Breast epithelium (tissue), 3 donors: ENCODE measurements around the gene MAD1L1.

ENCODE experiments used
- CTCF ChIP-seq, 3 donors: fragments of 450-650 bp; IDR thresholded peaks; one replicate each; pipeline ENCODE4 v1.5.1; 2016 to 2017; ENCODE audit warnings: antibody characterized with exemption in 3 of 3, mild to moderate bottlenecking in 3 of 3, moderate library complexity in 3 of 3
- POLR2A ChIP-seq: fragments of 450-650 bp; IDR thresholded peaks from one replicate; pipeline ENCODE4 v1.6.1; 2016; ENCODE audit warnings: antibody characterized with exemption, mild to moderate bottlenecking, moderate library complexity
- POLR2AphosphoS5 ChIP-seq, 3 donors: sonication (generic); formaldehyde crosslinking; IDR thresholded peaks; one replicate each; pipeline ENCODE4 v1.6.1; 2017; ENCODE audit warnings: antibody characterized with exemption in 3 of 3

- TF ChIP-seq POLR2A (no peak), CTCF (IDR thresholded peaks at IDR 0.05) (no peak), POLR2AphosphoS5 (IDR thresholded peaks at IDR 0.05) (no peak)
These were observed 30.9 kb downstream of the MAD1L1 start for GRCh38 chr7:2201686-2202360.
